ENCODE data around the gene TRIM4.
A peak's percentile ranks its signal among the peaks of the same experiment; 100 is the strongest.
"Not testable (repeated sequence)": the region's sequence is repeated elsewhere in the genome, so short reads cannot be mapped to it uniquely, and the experiment has no call there.

TRIM4 gene, protein sequence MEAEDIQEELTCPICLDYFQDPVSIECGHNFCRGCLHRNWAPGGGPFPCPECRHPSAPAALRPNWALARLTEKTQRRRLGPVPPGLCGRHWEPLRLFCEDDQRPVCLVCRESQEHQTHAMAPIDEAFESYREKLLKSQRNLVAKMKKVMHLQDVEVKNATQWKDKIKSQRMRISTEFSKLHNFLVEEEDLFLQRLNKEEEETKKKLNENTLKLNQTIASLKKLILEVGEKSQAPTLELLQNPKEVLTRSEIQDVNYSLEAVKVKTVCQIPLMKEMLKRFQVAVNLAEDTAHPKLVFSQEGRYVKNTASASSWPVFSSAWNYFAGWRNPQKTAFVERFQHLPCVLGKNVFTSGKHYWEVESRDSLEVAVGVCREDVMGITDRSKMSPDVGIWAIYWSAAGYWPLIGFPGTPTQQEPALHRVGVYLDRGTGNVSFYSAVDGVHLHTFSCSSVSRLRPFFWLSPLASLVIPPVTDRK

DNA sequence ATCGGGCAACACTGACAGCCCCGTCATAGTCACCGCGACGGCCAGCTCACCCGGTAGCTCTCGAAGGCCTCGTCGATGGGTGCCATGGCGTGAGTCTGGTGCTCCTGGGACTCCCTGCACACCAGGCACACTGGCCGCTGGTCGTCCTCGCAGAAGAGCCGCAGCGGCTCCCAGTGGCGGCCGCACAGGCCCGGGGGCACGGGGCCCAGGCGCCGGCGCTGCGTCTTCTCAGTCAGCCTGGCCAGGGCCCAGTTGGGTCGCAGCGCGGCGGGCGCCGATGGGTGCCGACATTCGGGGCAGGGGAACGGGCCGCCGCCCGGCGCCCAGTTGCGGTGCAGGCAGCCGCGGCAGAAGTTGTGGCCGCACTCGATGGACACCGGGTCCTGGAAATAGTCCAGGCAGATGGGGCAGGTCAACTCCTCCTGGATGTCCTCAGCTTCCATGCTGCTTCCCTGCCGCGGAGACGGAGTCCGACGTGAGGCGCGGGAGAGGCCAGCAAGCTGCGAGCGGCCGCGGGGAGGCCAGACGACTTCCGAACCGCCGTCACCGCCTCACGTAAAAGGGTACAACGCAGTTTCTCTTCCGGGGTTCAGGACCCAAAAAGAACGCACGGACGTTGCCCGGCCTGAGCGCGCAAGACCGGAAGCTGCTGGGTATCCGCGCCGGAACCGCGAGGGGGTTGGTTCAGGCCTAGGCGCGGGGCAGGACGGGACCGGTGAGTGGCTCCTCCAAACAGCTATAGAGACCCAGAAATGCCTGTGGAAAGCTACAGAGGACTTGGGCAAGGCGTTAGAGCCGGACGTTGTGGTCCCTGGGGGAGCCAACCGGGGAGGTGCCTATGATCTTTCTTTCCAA, at the start of gene TRIM4:
TSS of gene TRIM4 (minus strand) at position 572 of the 855 bp plus-strand sequence. CDS start at position 443, 129 bp downstream.
- peak; percentile 66 to 84 (median 76) for DNase-seq

DNA sequence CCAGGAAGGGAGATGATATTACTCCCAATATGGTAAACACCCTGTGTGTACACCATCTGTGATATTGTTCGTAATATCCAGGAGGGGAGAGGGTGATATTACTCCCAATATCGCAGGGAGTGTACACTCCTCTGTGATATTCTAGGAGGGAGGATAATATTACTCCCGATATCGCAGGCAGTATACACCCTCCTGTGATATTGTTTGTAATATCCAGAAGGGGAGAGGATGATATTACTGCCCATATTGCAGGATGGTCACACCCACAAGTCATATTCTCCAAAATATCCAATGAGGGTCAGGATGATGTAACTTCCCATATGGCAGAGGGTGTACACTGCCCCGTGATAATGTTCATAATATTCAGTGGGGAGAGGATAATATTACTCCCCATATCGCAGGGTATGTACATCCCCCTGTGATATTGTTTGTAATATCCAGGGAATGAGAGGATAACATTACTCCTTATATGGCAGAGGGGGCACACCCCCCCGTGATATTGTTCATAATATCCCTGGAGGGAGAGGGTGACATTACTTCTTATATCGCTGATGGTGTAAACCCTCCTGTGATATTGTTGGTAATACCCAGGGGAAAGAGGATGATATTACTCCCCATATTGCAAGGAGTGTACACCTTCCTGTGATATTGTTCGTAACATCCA, 39.4 kb upstream of the TRIM4 start:
- DNase-seq = no peak

DNA sequence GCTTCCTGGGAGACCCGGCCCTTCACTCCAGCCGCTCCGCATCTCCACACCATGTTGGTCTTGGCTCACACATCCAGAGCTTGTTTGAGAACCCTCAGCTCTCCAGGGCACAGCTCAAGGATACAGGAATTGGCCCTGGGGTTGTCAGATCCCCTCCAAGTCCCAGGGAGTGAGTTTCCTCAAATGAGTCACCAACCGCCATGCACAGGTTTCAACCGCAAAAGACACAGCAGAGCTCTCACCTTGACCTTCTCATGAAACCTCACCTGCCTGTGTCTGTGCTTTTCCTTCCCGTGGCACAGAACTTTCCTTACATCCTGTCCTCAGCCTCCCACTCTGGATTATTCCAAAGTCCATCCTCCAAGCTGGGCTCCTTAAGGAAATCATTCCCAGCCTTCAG, 35.9 kb upstream of the TRIM4 start:
- DNase-seq = no peak

DNA sequence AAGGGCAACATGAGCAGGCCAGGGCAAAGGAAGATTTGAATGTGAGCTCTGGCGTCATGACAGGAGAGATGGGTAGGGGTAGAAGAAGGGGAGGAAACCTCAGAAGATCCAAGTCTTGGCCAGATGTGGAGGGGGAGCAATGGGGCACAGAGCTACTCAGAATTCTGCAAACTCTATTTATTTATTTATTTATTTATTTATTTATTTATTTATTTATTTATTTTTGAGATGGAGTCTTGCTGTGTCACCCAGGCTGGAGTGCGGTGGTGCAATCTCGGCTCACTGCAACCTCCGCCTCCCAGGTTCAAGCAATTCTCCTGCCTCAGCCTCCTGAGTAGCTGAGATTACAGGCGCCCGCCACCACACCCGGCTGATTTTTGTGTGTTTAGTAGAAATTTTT, 35.3 kb upstream of the TRIM4 start:
- not testable (repeated sequence) for DNase-seq

DNA sequence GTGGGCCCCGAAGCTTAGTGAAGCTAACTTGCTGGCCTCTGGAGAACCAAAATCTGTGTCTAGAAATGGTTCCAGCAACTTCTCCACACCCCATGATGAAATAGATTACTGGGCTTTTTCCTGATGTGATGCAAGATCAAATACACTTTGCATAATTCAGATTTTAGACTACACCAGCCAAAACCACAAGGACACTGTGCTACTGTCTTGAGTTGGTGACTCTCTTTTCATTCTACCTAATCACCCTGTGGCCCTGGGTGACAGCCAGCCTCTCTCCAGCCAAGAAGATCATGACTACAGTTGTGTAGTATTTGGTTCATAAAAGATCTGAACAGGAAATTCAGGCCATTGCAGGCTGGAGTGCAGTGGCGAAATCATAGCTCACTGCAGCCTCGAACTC, 34.3 kb upstream of the TRIM4 start:
- no peak for DNase-seq

DNA sequence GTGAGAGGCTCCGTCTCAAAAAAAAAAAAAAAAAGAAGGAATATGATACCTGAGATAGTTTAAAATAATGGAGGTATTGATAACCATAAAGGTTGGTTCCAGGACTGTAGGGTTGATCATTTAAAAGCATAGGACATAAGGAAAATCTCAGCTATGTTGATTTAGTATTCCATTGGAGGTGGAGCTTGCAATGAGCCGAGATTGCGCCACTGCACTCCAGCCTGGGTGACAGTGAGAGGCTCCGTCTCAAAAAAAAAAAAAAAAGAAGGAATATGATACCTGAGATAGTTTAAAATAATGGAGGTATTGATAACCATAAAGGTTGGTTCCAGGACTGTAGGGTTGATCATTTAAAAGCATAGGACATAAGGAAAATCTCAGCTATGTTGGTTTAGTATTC, 33.3 kb upstream of the TRIM4 start:
- DNase-seq = not testable (repeated sequence)

DNA sequence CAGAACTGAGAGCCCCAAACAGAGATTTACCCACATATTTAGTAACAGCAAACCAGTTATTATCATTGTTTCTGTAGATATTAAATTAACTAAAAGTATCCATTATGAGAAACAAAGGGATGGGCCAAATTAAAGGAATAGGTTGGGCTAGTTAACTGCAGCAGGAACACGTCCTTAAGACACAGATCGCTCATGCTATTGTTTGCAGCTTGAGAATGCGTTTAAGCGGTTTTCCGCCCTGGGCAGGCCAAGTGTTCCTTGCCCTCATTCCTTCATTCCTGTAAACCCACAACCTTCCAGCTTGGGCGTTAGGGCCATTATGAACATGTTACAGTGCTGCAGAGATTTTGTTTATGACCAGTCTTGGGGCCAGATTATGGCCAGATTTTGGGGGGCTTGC, 31.5 kb upstream of the TRIM4 start:
- not testable (repeated sequence) for DNase-seq

DNA sequence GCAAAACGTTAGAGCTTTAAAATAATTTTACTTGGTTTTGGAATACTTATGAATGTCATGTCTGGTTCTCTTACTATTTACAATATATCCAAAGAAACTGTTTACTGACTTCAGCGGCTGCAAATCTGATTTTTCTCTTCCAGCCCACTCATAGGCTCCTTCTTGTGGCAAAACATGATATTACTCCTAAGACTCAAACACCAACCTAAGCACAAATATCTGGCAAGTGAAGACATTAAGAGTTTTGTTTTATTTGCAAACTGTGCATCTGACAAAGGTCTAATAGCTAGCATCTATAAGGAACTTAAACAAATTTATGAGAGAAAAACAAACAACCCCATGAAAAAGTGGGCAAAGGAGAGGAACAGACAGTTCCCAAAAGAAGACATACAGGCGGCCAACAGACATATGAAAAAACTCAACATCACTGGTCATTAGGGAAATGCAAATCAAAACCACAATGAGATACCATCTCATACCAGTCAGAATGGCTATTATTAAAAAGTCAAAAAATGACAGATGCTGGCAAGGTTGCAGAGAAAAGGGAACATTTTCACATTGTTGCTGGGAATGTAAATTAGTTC, 30.4 kb upstream of the TRIM4 start:
- no peak for DNase-seq

DNA sequence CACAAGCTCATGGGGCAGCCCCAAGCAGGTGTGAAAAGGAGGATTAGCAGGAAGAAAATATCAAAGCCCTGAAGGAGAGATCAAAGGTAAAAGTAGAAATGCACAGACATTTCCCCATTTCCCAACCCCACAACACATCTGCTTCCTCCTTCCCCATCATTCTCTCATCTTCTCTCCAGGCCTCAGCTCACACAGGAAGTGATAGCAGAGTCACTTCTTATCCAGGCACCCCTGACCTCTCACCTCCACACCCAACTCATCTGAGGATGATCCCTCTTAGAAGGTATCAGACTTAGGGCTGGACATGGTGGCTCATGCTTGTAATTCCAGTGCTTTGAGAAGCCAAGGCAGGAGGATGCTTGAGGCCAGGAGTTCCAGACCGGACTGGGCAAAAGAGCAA, 28.3 kb upstream of the TRIM4 start:
- no peak for DNase-seq

DNA sequence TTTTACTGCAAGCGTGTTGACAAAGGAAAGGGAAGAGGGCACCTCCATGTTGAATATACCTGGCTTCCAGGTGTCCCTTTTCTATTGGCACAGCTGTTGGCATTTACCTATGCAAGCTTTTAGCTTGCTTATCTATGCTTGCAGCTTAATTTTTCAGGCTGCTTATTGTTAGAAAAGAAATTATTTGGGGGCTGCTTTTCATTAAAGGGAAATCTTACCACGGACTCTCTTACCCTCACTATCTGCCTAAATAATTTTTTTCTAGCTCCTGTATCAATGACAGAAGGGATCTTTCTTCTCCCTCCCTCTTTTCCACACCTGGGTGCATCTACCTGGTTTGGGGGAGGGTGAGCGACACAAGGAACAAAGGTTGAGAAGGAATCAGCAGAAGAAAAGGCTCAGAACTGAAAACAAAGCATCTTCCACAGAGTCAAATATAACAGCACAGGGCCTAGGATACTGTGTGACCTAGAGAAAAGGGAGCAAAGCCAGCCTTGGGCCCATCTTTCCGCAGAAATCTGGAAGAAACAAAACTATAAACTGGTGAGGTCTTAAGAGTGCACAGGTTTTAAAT, 25.3 kb upstream of the TRIM4 start:
- no peak for DNase-seq

DNA sequence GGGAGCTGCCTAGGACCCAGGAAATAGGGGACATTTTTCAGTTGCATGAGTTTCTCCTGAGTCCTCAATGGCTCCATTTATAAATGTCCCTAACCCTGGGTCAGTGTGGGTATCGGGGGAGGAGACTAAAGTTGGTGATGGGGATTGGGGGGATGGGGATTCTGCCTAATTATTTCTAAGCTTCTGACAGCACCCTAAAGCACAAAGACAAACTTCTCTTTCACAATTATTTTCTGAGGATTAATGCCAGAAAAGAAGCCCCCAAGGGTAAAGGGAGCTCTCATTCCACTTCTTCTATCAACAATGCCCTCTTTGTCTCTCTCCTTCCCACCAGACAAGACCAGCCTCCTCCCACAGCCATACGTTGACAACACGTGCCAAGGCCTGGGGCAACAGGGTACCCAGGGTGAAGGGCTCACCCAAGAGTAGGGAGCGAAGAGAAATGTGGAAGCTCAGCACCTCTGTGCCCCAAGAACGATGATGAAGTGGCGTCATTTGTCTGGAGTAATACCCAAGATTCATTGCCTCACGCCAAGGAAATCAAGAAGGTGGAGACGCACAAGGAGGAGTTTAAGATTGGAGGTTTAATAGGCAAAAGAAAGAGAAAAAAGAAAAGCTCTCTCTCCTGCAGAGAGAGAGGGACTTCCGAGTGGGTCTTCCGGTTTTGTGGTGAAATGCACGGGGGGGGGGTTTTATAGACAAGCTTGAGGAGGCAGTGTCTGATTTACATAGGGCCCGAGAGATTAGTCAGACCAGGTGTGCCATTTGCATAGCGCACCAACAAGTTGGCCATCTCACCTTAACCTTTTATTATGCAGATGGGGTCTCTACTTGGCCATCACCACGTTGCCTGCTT, 24.5 kb upstream of the TRIM4 start:
- no peak for DNase-seq

DNA sequence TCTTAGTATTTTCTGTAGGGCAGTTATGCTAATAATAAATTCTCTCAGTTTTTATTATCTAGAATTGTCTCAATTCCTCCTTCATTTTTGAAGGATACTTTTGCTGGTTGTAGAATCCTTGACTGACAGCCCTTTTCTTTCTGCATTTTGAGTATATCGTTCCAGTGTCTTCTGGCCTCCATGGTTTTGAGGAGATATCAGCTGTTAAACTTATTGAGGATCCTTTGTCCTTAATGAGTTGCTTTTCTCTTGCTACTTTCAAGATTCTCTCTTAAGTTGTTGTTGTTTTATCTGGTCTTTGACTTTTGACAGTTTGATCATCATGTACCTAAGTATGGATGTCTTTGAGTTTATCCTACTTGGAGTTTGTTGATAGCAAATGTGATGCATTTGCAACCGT, 19.0 kb upstream of the TRIM4 start:
- DNase-seq = no peak

DNA sequence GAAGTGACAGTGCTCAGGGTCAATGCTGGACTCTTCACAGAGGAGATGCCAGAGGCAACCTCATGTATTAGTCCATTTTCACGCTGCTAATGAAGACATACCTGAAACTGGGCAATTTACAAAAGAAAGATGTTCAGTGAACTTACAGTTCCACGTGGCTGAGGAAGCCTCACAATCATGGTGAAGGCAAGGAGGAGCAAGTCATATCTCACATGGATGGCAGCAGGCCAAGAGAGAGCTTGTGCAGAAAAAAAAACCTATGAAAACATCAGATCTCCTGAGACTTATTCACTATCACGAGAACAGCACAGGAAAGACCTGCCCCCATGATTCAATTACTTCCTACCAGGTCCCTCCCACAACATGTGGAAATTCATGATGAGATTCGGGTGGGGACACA, 15.7 kb upstream of the TRIM4 start:
- not testable (repeated sequence) for DNase-seq

DNA sequence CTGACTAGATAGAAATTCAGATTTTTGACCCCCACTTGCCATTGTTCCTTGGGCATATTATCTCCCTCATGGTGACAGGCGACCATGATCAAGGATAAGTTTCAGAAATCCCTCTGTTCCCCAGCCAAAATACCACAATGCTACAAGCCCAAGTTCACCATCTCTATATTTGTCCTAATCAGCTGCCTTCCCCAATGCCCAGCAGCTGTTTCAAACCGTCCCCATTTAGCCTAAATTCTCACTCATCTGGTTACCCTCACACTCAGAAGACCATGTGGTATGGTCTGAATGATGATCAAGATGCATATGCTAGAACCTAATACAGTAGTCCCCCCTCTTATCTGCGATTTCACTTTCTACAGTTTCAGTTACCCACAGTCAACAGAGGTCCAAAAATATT, 11.0 kb upstream of the TRIM4 start:
- no peak for DNase-seq

DNA sequence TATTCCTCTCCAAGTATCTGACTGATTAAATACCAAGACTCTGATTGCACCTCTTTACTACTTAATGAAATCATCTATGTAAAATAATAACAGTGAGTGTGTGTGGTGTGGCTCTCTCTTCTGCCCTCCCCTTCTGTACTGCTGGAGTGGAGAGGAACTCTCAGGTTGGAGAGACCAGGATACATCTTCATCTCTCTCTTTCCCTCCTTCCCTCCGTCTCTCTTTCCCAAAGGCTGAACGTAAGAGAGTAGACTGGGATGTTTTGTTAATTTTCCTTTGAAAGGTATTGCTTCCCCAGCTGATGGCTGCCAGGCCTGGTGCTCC, 10.4 kb upstream of the TRIM4 start:
- DNase-seq = no peak

DNA sequence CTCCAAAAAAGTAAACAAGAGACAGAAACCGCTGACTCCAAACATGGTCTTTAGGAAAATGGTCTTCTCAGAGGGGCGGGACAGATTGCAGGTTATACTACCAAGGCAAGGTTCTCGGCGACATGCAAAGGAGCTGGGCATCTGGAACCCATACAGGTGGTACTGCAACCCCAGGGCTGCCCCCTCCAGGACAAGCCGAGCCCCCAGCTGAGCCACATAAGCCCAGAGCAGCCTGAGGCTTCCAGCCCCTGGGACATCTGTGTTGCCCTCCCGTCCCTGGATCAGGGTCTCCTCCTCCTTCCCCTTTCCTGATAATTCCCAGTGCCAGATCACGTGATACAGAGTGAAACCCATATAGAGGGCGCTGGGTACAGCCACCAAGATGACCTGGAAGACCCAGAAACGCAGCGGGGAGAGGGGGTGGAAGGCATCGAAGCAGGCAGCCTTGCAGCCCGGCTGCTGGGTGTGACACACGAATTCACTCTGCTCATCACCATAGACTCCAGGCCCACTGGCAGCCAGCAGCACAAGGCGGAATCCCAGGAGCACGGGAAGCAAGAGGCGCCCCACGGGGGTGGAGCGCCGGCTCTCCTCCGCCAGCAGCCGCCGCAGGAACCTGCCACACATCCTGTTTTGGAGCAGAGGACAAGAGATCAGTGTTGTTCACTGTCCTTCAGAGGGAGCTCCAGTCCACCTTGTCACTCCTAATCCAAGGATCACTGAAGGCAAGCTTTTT, 9.8 kb upstream of the TRIM4 start, which contains the start of gene GJC3:
TSS of gene GJC3 (minus strand) at position 627 of the 736 bp plus-strand sequence. CDS start at position 627, 0 bp downstream.
- peak in 2 of 4 experiments; percentile 10 to 23 for DNase-seq

DNA sequence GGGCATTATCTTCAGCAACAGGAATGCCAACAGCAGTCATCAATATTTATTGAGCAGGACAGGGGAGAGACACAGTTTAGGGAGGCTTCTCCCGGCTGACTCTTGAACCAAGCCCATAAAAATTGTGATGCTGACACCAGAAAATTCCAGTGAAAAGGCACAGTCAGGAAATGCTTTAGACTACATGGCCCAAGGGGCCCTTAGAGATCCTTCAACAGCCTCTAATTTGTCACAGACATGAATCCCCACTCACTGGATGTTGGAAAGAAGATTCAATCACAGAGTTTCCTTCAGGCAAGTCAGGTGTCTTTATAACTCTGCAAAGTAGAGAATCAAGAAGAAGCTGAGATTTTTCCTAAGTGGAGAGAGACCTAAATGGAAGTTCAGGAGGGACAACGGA, 8.9 kb upstream of the TRIM4 start:
- DNase-seq = no peak

DNA sequence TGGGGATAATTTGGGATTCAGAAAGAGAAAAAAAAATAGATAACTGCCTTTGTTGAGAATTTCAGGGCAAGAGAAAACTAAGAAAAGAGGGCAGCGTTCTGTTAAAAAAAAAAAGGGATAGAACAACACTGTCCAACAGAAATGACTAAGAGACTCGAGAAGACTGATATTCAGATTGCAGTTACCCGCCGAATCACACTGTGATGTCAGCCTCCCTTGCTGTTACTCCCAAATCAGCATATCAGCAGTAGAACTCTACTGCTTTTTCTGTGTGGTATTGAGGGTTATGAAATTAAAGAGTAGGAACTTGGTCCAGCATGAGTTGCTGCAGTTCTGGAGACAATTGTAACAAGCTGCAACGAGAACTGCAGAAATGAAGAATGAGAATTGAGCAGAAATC, 8.2 kb upstream of the TRIM4 start:
- no peak for DNase-seq

DNA sequence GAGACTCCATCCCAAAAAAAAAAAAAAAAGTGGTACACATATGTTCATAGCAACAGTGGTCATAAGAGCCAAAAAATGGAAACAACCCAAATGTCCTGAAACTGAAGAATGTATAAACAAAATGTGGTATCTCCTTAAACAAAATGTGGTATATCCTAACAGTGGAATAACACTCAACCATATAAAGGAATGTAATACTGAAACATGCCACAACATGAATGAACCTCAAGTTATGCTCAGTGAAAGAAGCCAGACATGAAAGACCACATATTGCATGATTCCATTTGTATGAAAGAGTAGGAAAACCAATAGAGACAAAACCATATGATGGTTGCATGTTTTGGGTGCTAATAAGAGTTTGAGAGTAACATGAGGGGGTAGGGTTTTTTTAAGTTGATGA, 7.0 kb upstream of the TRIM4 start:
- DNase-seq = no peak

DNA sequence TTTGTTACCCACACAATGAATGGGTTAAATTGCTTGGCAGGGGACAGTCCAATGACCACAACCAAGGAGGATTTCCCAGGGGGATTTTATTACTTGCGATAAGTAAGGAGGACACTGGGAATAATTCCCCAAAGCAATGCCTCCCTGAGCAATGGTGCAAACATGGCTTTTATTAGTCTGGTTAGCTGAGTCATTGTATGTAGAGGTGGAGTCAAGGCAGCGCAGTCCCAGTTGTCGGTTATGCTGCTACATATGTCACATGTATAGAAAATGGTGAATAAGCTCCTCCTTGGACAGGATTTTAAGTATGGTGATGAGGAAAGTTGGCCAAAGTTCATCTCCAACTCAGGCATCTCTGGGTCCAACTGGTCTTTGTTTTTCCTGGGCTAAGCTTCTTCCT, 3.9 kb upstream of the TRIM4 start:
- no peak for DNase-seq

DNA sequence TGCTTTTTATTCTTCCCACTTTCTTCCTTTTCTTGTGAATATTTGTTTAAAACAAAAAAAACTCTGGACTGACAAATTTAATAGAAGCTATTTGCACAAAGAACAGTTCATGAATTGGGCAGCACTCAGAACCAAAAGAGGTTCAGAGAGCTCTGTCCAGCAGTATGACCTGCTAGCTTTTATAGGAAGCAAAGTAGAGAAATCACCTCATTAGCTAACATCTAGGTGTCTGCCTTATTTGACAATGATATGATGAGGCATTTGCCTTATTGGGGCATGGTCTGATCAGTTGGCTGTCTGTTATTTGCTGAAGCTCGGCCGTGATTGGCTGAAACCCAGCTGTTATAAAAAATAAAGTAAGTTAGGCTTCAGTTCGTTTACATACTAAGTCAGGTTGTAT, 819 bp upstream of the TRIM4 start:
- no peak for DNase-seq
